CD4-positive, alpha-beta T cell treated with Interleukin-6 for 4 hours (primary cell): Measurements from ENCODE around the gene CDH3.

ENCODE experiments used
- DNase-seq: peaks from one replicate; pipeline ENCODE4 v3.0.0-alpha.2; 2020; ENCODE audit warnings: mixed read lengths

CDH3 gene

GRCh38 chr16:68739964-68740627, 95.0 kb downstream of the CDH3 start:
- DNase-seq = no peak

GRCh38 chr16:68740628-68741346, 95.7 kb downstream of the CDH3 start:
- no peak for DNase-seq

DNA sequence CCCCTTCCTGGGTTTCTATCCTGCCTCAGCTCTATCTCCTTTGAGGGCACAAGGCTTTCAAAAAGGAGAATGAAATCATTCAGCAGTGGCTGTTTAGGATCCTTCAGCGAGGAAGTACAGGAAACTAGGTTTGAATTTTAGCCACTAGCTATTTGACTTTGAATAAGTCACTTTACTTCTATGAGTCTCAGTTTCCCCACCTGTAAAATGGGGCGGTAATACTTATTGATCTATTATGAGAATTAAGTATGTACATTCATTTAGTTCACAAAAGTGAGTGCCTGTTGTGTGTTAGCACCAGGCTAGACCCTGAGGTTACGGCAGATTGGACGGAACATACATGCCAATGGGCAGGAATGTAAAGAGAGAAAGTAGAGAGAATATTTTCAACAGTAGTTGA, 98.6 kb downstream of the CDH3 start:
- DNase-seq = no peak

DNA sequence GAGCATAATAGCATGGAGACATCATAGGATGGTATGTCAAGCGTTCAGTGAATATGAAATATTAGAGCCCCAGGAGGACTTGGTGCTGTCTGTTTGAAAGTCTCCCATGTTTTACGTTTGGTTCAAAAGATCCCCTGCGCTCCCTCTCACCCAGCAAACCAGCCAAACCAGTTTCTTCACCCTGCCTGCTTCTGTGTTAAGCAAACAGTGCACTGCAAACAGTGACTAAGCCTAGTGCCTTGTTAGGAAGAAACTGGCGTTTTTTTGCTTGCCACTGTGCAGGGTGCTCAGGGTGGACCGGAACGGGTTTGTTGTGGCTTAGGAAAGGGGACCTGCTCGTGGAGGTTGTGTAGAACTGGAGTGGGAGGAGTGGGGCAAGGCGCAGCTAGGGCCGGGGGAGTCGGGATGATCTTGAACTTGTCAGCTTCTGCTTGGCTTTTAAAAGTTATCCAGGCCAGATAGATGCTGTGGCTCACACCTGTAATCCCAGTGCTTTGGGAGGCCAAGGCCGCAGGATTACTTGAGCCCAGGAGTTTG, 99.7 kb downstream of the CDH3 start:
- DNase-seq = no peak

DNA sequence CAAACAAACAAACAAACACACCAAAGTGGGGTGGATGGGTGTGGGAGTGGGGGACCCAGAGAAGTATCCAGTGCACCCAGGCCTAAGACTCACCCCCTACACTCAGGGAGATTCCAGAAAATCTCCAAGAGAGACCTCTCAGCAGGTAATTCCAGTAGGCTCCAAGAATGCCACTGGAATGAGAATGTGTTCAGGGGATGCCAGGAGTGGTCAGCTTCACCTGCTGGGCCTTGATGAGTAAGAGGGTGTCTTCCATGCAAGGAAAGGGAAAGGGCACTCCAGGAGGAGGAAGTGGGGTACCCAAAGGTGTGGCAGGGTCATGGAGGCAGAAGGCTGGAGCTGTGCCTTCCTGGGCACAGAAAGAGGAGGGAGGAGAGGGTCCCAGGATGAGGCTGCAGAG, 101.8 kb downstream of the CDH3 start:
- no peak for DNase-seq

DNA sequence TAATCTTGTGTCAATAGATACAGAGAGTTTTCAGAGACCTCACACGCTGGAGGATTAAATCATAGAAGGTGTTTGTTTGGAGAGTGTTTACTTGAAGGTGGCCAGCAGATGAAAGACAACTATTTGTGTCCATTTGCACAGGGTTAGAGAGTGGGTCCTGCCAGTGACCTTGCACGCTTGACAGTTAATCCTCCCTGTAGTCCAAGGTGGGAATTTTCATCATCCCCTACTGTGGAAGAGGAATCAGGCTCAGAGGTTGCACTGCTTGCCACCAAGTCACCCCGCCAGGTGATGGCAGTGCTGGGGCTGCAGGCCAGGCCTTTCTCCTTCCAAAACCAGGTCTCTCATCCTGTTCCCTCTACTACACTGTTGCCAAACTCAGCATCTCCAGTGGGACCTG, 104.3 kb downstream of the CDH3 start:
- DNase-seq = no peak
